ENCODE results near the gene PIGS.
"Not testable (repeated sequence)": the region's sequence is repeated elsewhere in the genome, so short reads cannot be mapped to it uniquely, and the experiment has no call there.

The PIGS gene

DNA sequence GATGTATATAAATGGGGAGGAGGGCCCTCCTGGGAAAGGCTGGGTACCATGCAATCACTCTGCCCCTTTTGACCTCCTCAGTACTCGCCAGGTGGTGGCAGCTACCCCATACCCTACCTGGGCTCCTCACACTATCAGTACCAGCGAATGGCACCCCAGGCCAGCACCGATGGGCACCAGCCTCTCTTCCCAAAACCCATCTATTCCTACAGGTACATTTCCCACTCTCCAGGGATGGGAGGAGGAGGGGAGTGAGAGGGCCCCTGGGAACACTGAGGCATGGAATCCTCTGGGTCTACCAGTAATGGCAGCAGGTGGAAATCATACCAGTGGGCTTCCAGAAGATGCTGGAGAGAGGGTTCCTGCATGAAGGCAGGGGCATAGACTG lies 42.3 kb downstream of the PIGS start:
- no peak for DNase-seq (ENCODE audit: low spot score)

GRCh38 chr17:28528327-28529012 lies 42.9 kb downstream of the PIGS start:
- peak; percentile 42 for DNase-seq (ENCODE audit: low spot score)

DNA sequence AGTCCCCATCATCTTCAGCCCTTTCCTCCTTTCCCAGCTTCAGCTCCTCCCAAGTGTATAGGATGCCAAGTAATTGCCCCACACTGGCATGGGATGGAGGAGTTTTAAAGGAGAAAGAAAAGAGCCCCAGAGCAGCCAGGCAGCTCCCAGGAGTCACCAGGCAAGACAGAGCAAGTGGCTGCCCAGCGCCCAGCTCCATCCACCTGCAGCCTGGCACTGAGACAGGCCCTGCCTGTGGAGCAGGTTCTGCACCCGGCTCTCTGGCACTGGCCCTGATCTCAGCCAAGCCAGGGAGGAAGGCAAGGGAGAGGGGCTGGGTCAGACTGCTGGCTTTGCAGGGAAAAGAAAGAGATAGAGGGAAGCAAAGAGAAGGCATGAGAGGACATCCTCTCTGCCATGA lies 43.5 kb downstream of the PIGS start:
- DNase-seq (ENCODE audit: low spot score) = no peak

- DNase-seq (ENCODE audit: low spot score) = no peak
These were observed 44.1 kb downstream of the PIGS start for GRCh38 chr17:28527181-28527681.

DNA sequence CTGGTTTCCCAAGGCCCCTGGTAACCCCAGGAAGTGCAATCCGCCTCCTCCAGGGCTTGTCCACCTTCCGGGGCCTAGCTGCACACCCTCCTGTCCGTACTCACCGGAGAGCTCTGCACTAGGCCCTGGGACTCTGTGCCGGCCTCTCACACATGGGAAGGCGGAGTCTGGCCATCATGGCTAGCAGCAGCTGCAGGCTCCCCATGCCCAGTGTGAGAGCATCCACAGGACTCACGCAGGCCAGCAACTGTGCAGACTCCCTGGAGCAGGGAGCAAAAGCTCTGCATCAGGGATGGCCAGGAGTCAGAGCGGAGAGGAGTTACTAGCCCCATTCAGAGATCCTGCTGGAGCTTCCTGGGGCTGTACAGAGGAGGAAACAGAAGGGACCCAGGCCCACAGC lies 44.9 kb downstream of the PIGS start:
- no peak for DNase-seq (ENCODE audit: low spot score)

GRCh38 chr17:28524476-28525424 lies 46.6 kb downstream of the PIGS start:
- DNase-seq (ENCODE audit: low spot score) = peak; percentile 60

- DNase-seq (ENCODE audit: low spot score) = no peak
These were observed 47.4 kb downstream of the PIGS start for GRCh38 chr17:28523876-28524275.

DNA sequence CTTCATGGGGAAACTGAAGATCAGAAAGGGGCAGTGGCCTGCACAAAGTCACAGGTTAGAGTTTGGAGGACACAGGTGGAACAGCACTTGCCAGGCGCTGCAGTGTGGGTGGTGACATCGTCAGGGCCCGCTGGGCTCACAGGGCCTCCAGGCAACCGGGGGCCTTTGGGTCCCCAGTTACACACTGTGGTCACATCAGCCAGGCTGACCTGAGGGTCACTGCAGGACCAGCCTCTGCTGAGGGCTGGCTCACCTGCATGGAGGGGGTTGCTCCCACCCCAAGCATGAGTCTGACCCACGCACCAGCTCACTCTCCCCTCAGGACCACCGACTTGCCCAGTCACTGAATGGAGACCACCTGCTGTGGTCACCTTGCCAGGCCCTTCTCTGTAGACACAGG lies 48.1 kb downstream of the PIGS start:
- DNase-seq (ENCODE audit: low spot score) = no peak

DNA sequence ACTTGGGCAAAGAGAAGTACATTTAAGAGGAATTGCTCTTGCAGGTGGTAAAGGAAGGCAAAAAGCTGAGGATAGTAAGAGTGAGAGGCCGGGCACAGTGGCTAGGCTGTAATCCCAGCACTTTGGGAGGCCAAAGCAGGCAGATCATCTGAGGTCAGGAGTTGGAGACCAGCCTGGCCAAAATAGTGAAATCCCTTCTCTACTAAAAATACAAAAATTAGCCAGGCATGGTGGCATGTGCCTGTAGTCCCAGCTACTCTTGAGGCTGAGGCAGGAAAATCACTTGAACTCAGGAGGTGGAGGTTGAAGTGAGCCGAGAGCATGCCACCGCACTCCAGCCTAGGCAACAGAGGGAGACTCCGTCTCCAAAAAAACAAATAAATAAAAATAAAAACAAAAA lies 49.0 kb downstream of the PIGS start:
- not testable (repeated sequence) for DNase-seq (ENCODE audit: low spot score)

DNA sequence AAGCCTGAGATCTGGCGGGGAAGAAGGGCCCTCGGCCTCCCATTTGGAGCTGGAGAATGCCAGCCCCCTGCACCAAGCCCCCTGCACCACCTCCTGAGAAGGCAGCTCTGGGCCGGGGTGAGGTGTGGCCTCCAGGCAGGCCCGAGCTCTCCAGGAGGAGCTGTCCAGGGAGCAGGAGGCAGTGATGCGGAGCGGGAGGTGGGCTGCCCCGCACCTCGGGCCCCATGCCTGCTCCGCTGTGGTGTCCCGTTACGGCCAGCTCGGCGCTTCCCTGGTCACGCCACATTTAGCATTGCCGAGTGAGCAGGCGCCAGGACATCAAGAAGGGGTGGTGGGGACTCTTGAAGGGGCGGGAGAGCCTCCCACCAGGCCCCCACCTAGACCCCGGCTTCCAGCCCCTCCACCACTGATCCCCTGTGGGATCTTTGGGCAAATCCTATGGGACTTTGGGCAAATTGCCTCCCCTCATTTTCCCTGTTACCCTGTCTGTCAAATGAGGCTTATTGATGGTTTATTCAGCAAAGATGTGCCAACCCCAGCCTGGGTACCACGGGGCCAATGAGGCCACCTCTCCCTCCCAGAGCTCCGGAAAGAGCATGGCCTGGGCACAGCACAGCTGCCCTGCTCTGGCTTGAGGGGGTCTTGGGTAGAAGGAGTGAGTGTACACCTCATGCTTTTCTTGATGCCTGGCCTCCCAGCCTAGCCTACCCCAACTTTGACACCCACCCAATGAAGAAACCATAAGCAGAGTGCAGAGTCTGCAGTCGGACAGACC lies 49.8 kb downstream of the PIGS start:
- no peak for DNase-seq (ENCODE audit: low spot score)

- DNase-seq (ENCODE audit: low spot score) = no peak
These were observed 50.6 kb downstream of the PIGS start for GRCh38 chr17:28520687-28521086.

DNA sequence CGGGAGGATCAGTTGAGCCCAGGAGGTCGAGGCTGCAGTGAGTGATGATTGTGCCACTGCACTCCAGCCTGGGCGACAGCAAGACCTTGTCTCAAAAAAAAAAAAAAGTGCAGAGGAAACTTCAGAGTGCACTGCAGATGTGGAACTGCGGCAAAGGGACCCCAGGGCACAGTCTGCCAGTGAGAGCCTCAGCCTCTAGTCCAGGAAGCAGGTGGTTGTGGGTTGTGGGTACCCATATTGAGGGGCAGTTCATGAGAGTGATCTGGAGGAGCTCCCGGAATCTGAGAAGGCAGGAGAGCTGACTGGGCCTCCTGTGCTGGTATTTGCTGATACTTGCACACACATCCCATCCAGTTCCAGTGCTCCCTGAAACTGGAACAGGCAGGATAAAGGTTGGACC lies 52.1 kb downstream of the PIGS start:
- DNase-seq (ENCODE audit: low spot score) = no peak

- DNase-seq (ENCODE audit: low spot score) = no peak
These were observed 52.7 kb downstream of the PIGS start for GRCh38 chr17:28518578-28518977.

DNA sequence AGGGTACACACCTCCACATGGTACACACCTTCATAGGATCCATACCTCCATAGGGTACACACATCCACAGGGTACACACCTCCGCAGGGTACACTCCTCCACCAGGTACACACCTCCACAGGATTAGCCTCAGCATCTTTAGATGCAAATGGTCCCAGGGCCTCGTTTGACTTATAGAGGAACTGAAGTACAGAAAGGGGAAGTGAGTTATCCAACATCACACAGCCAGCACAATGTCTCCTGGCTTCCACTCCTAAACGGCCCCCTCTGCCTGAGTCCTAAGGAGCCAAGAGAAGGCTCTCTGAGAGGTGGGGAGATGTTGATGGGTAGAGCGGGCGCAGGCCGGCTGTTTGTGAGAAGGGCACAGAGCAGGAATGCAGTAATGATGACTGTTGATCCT lies 53.2 kb downstream of the PIGS start:
- DNase-seq (ENCODE audit: low spot score) = no peak

DNA sequence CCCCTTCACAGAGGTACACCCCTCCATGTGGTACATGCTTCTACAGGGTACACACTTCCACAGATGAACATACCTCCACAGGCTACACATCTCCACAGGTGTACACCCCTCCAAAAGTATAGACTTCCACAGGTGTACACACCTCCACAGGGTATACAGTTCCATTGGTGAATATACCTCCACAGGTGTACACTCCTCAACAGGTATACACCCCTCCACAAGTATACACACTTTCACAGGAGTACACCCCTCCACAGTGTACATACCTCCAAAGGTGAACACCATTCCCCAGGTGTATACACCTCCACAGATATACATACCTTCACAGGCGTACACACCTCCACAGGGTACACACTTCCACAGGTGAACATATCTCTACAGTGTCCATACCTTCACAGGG lies 55.8 kb downstream of the PIGS start:
- no peak for DNase-seq (ENCODE audit: low spot score)

GRCh38 chr17:28514561-28515002 lies 56.7 kb downstream of the PIGS start:
- no peak for DNase-seq (ENCODE audit: low spot score)

GRCh38 chr17:28513476-28513875 lies 57.8 kb downstream of the PIGS start:
- DNase-seq (ENCODE audit: low spot score) = no peak

DNA sequence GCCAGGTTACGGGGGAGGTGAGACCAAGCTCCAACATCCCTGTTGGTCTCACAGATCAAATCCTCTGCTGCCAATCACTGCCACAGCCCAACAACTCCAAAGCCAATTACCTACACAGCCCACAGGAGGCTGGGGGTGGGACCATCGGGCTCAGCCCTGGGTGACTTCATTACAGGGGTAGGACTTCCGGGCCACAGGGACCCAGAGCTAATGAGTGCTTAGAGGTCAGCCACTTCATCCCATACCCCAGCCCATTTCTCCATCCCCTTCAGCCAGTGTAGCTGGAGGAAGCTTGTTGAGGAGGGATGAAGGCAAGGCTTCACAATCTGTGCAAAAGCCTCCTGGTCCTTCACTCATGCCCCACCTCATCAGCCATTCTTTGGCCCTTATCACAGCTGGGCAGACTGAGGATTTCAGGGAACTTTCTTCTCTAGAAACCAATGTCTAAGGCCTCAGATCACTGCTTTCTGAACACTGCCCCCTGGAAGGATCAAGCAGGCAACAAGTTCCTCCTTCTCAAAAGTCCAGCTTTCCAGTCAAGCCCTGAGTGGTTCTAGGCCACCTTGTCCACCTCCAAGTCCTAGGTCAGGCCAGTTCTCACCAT lies 59.4 kb downstream of the PIGS start:
- DNase-seq (ENCODE audit: low spot score) = no peak

DNA sequence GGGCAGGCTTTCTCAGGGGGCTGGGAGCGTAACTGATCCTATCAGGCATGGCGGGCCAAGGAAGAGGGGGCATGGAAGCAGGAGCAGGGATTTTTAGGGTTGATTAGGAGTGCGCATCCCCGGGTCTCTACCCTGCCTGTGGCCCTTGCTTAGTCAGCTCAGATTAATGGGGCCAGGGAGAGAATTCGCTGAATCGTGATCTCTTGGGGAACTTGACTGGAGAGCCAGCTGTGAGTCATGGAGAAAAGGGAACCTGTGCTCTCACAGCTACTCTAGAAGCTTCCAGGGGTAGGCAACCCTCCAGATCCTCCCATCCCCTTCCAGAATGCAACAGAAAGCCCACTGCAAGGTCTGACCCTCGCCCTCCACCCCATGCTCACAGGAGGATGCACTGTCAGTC lies 61.5 kb downstream of the PIGS start:
- no peak for DNase-seq (ENCODE audit: low spot score)

DNA sequence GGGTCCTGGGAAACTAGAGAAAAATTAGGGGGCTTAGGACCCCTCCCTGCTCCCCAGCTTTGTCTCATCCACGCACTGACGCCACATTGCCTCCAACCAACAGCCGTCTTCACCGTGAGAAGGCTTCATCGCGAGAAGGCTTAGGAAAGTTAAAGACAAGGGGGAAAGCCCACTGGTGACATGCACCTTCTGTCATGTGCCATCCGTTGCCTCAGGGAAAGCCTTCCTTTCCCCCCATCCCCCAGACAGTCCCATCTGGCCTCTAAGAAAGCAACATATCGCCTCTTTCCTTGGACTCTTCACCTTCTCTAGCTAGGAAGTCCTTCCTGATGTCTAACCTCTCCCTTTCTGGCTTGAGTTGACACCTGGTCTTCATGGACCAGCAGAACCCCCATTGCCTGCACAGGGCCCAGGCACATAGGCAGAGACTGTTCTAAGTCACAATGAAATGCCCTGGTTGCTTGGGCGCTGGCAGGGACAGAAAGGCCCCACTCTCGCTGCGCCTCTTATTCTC lies 63.1 kb downstream of the PIGS start:
- no peak for DNase-seq (ENCODE audit: low spot score)

DNA sequence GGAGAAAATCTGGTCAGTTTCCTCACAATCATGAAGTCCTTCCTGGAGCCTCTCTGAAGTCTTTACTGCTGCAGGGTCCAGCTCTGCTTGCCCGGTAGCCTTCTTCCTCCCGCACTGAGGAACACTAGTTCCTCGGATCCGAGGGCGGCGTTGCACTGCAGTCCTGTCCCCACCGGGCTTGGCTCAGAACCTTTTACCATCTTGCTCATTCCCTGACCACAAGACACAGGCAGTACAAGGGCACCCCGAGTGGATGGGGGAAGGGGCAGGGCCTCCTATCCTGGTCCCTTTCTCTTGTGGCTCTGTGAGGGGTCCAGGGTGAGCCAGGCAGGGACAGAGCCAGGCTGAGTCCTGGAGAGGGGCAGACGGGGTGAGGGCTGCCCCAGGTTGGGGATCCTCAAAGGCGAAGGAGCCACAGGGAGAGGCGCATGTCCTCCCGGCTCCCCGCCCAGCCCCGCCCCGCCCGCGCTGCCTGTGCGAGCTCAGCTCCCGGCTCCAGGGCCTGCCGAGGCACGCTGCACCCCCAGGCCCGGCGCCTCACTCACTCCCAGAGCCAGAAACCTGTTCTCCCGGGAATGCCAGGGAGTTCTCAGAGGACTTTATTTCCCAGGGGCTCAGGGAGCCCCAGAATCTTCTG lies 63.6 kb downstream of the PIGS start:
- peak; percentile 42 for DNase-seq (ENCODE audit: low spot score)

All from GM03348 (cell line).